C4-2B (cell line): ENCODE data around the gene BSN.

Source experiments
- ZFX ChIP-seq: fragments of 450-650 bp; IDR thresholded peaks from 2 replicates; pipeline ENCODE4 v1.6.1; 2017
- TF ChIP-seq, protein P1 (sequence below): fragments of 450-650 bp; conservative IDR thresholded peaks from 2 replicates; pipeline ENCODE4 v1.5.1; 2017; ENCODE audit warnings: mild to moderate bottlenecking

DNA sequence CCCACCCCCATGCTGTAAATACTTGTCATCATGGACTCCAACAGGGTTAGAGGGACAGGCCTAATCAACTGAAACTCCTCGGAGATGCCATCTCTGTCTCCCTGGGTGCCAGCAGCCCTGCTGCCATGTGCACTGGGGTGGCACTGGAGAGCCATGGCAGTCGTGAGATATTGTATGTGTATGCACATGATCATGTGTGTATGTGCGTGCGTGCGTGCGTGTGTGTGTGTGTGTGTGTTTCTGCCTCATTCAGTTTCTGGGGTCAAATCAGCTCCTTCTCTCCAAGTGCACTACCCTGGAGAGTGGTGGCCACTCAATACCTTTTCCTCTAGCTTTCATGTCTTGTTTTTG, 116.6 kb downstream of the BSN start:
- TF ChIP-seq, protein P1, sequence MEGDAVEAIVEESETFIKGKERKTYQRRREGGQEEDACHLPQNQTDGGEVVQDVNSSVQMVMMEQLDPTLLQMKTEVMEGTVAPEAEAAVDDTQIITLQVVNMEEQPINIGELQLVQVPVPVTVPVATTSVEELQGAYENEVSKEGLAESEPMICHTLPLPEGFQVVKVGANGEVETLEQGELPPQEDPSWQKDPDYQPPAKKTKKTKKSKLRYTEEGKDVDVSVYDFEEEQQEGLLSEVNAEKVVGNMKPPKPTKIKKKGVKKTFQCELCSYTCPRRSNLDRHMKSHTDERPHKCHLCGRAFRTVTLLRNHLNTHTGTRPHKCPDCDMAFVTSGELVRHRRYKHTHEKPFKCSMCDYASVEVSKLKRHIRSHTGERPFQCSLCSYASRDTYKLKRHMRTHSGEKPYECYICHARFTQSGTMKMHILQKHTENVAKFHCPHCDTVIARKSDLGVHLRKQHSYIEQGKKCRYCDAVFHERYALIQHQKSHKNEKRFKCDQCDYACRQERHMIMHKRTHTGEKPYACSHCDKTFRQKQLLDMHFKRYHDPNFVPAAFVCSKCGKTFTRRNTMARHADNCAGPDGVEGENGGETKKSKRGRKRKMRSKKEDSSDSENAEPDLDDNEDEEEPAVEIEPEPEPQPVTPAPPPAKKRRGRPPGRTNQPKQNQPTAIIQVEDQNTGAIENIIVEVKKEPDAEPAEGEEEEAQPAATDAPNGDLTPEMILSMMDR: no peak
- no peak for TF ChIP-seq ZFX
